Lung (tissue), 12 donors: ENCODE measurements around the gene LEAP2. TPM values are rescaled to one million over a fixed set of nuclear protein-coding genes. Genes with fewer than 3 reads are reported as not detected.

Source experiments
- ATAC-seq: fragments of 200-7000 bp; cut with Tn5 transposase; one replicate; pipeline ENCODE4 v1.9.1; 2020; ENCODE audit warnings: moderate number of reproducible peaks; ENCODE audit not compliant: insufficient read depth, low FRiP score
- DNase-seq, 3 donors: peaks; one replicate each; pipeline ENCODE4 v3.0.0-alpha.2; 2013 to 2017
- H3K27ac ChIP-seq, 2 donors: one replicate each; pipeline ENCODE4 v1.5.1; 2013; ENCODE audit warnings: mild to moderate bottlenecking in 2 of 2, moderate library complexity in 2 of 2, control low read depth in 1 of 2, inconsistent platforms in 1 of 2, low read depth in 1 of 2, low read length in 1 of 2
- H3K27me3 ChIP-seq, 3 donors: one replicate each; pipeline ENCODE4 v1.5.1; 2013; ENCODE audit warnings: low read length in 2 of 3; ENCODE audit not compliant: control insufficient read depth in 3 of 3, insufficient read depth in 3 of 3
- H3K36me3 ChIP-seq, 4 donors: one replicate each; pipeline ENCODE4 v1.5.1; 2013; ENCODE audit warnings: low read length in 4 of 4, mild to moderate bottlenecking in 1 of 4, moderate library complexity in 1 of 4; ENCODE audit not compliant: control insufficient read depth in 4 of 4, insufficient read depth in 4 of 4
- H3K4me1 ChIP-seq, 5 donors: one replicate each; pipeline ENCODE4 v1.5.1; 2013; ENCODE audit warnings: low read length in 5 of 5, mild to moderate bottlenecking in 2 of 5, moderate library complexity in 1 of 5; ENCODE audit not compliant: control insufficient read depth in 5 of 5, insufficient read depth in 5 of 5
- H3K4me3 ChIP-seq: one replicate; pipeline ENCODE4 v1.5.1; 2013; ENCODE audit warnings: mild to moderate bottlenecking, control low read depth, moderate library complexity
- H3K9ac ChIP-seq, 2 donors: one replicate each; pipeline ENCODE4 v1.5.1; 2013; ENCODE audit warnings: low read length in 2 of 2, control low read depth in 1 of 2; ENCODE audit not compliant: insufficient read depth in 1 of 2
- H3K9me3 ChIP-seq, 4 donors: one replicate each; pipeline ENCODE4 v1.5.1; 2013; ENCODE audit warnings: low read length in 3 of 4, mild to moderate bottlenecking in 1 of 4, moderate library complexity in 1 of 4; ENCODE audit not compliant: control insufficient read depth in 4 of 4, insufficient read depth in 3 of 4
- WGBS, 2 donors: extraction: QIAGEN DNeasy Blood & Tissue Kit; methylation state at CpG; one replicate each; pipeline ENCODE4 v1.1.7; 2013; 5-methylcytosine and 5-hydroxymethylcytosine counted together
- polyA plus RNA-seq, 2 donors: library from polyadenylated mRNA; stranded (reverse); fragments of 200-250 nt; gene quantifications; one replicate each; pipeline ENCODE4 v1.2.1, GENCODE V29; 2013
- total RNA-seq, 2 donors: library from RNA; depleted of rRNA in 1 of 2; stranded (reverse); fragments of >200 nt in 1 of 2; gene quantifications; one replicate each; pipeline ENCODE4 v1.2.1, GENCODE V29; 2014 to 2021
- TF ChIP-seq, protein P1 (sequence below): IDR thresholded peaks from 2 replicates; pipeline ENCODE4 v1.5.1; 2012; ENCODE audit warnings: mild to moderate bottlenecking; ENCODE audit errors: control extremely low read depth, extremely low read depth
- donor health status: control.
- donor health status: control.
- donor health status: Bipolar disorder and iron deficiency.
- donor health status: healthy.
- donor health status: DM: yes; HTN: yes; CAD: no.

LEAP2 gene
- total and polyA plus RNA-seq, 4 donors, result 0.50 to 3.1 (median 1.3) TPM

GRCh38 chr5:132836852-132837251 lies 36.6 kb upstream of the LEAP2 start:
- ATAC-seq (no peak), DNase-seq (no peak)
- Histone ChIP-seq H3K9me3 (no peaks in the 10 kb centered on the region), H3K4me3 (no peak overlapping the region), H3K9ac (no peak overlapping the region), H3K4me1 (peaks cover 0 to 9% (median 0%) of the 10 kb centered on the region in 5 donors), H3K27me3 (no peaks in the 10 kb centered on the region), H3K27ac (no peak overlapping the region), H3K36me3 (no peaks in the 10 kb centered on the region)
- TF ChIP-seq, protein P1, sequence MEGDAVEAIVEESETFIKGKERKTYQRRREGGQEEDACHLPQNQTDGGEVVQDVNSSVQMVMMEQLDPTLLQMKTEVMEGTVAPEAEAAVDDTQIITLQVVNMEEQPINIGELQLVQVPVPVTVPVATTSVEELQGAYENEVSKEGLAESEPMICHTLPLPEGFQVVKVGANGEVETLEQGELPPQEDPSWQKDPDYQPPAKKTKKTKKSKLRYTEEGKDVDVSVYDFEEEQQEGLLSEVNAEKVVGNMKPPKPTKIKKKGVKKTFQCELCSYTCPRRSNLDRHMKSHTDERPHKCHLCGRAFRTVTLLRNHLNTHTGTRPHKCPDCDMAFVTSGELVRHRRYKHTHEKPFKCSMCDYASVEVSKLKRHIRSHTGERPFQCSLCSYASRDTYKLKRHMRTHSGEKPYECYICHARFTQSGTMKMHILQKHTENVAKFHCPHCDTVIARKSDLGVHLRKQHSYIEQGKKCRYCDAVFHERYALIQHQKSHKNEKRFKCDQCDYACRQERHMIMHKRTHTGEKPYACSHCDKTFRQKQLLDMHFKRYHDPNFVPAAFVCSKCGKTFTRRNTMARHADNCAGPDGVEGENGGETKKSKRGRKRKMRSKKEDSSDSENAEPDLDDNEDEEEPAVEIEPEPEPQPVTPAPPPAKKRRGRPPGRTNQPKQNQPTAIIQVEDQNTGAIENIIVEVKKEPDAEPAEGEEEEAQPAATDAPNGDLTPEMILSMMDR, result no peak
- WGBS, 2 donors, result 88 to 98% methylated on average over 1 of the region's 1 CpG

GRCh38 chr5:132837868-132838267 lies 35.6 kb upstream of the LEAP2 start:
- Histone ChIP-seq H3K4me3 (no peak overlapping the region), H3K4me1 (peaks cover 0 to 9% (median 0%) of the 10 kb centered on the region in 5 donors), H3K9me3 (no peaks in the 10 kb centered on the region), H3K9ac (no peak overlapping the region), H3K27ac (no peak overlapping the region), H3K36me3 (no peaks in the 10 kb centered on the region), H3K27me3 (no peaks in the 10 kb centered on the region)
- ATAC-seq (no peak), DNase-seq (no peak)
- 48 to 60% methylated on average over 2 of the region's 2 CpGs for WGBS, 2 donors
- TF ChIP-seq, protein P1, result no peak

DNA sequence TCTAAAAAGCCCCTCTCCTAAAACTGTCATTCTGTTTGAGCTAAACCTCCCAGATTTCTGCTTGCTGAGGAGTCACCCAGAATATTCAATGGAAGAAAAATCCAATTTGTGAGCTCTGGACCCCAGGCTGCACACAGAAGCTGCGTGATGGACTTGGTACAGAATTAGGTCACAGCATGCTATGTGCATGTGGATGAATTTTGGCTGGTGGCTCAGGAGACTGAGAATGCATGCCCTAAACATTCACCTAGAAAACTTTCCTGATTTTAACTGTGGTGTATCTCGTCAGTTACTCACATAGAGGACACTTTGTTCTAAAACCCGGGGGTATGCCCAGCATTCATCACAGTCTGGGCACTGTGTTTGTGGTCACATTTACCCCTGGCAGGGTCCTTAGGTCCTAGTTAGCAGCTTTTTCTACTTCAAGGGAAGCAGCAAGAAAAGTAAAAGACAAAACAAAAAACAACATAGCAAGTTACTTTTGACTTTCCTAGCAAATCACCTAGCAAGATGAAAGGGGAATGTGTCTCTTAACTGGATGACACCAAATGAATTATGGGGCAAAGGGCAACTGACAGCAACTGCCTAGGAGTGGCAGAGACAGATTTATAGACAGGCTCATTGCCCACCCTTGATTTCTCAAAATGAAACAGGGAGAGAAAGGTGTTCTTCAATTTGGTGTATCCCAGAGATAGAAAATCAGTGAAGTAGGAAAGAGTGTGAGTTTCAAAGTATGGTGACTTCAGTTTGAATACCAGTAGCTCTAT lies 34.8 kb upstream of the LEAP2 start:
- Histone ChIP-seq H3K4me3 (no peak overlapping the region), H3K9ac (no peak overlapping the region), H3K4me1 (peaks cover 0 to 9% (median 0%) of the 10 kb centered on the region in 5 donors), H3K27me3 (no peaks in the 10 kb centered on the region), H3K9me3 (no peaks in the 10 kb centered on the region), H3K27ac (no peak overlapping the region), H3K36me3 (no peaks in the 10 kb centered on the region)
- WGBS, 2 donors, result 58 to 84% methylated on average over 3 of the region's 3 CpGs
- ATAC-seq (no peak), DNase-seq (no peak)
- TF ChIP-seq, protein P1, result no peak
